Activated CD4-positive, alpha-beta T cell treated with anti-CD3 and anti-CD28 coated beads, Interleukin-2, amount 10 ng/mL, durations not matched to agents 7 days and 5 days (primary cell): ENCODE data around the gene TRPM1. TPM values are rescaled to one million over a fixed set of nuclear protein-coding genes. Genes with fewer than 3 reads are reported as not detected.
A peak's percentile ranks its signal among the peaks of the same experiment; 100 is the strongest.
"Not testable (repeated sequence)": the region's sequence is repeated elsewhere in the genome, so short reads cannot be mapped to it uniquely, and the experiment has no call there.

Experiments used
- CTCF ChIA-PET: fragments of 350-600 bp; sonication (Branson Sonifier 250); formaldehyde crosslinking; loops from one replicate; lab custom pipeline; 2021; ENCODE audit warnings: antibody characterized with exemption; lab: Charles Lee
- POLR2A ChIA-PET: fragments of 350-600 bp; sonication (Branson Sonifier 250); formaldehyde crosslinking; loops from one replicate; lab custom pipeline; 2021; ENCODE audit warnings: antibody characterized with exemption; lab: Charles Lee
- DNase-seq: peaks from one replicate; pipeline ENCODE4 v3.0.0-alpha.2; 2020
- H3K27ac Mint-ChIP-seq: one replicate; pipeline ENCODE4 v1.8.0; 2021; ENCODE audit warnings: mild to moderate bottlenecking, moderate library complexity, mixed read lengths
- H3K27me3 Mint-ChIP-seq: one replicate; pipeline ENCODE4 v1.8.0; 2021; ENCODE audit warnings: mixed read lengths
- H3K36me3 Mint-ChIP-seq: one replicate; pipeline ENCODE4 v1.8.0; 2021; ENCODE audit warnings: low read depth, mixed read lengths
- H3K4me1 Mint-ChIP-seq: one replicate; pipeline ENCODE4 v1.8.0; 2021; ENCODE audit warnings: mixed read lengths
- H3K4me3 Mint-ChIP-seq: one replicate; pipeline ENCODE4 v1.8.0; 2021; ENCODE audit warnings: mild to moderate bottlenecking, moderate library complexity, mixed read lengths
- H3K9me3 Mint-ChIP-seq: one replicate; pipeline ENCODE4 v1.8.0; 2021; ENCODE audit warnings: mixed read lengths
- total RNA-seq, 2 experiments: library from RNA; stranded (reverse); gene quantifications; one replicate each; pipeline ENCODE4 v1.2.3, GENCODE V29; 2021

Gene TRPM1
- total RNA-seq, 2 experiments from 2014 or later, result not detected

GRCh38 chr15:31088672-31089367 is 12.7 kb downstream of the TRPM1 start:
- no peaks in the 10 kb centered on the region for H3K4me1 Mint-ChIP-seq
- H3K9me3 Mint-ChIP-seq, result no peaks in the 10 kb centered on the region
- H3K27me3 Mint-ChIP-seq, result peaks cover 3% of the 10 kb centered on the region
- ChIA-PET POLR2A (no interaction called here), CTCF (no interaction called here)
- H3K27ac Mint-ChIP-seq, result no peak overlapping the region
- no peaks in the 10 kb centered on the region for H3K36me3 Mint-ChIP-seq
- H3K4me3 Mint-ChIP-seq, result no peak overlapping the region
- no peak for DNase-seq

- H3K9me3 Mint-ChIP-seq, H3K4me1 Mint-ChIP-seq, H3K27me3 Mint-ChIP-seq, H3K27ac Mint-ChIP-seq, DNase-seq, H3K36me3 Mint-ChIP-seq, H3K4me3 Mint-ChIP-seq: not testable (repeated sequence)
- ChIA-PET POLR2A (interaction anchor here (0.6 kb wide), 1 partner anchor 632 kb away, joined by 7 read pairs; no protein-coding TSS in a partner anchor), CTCF (interaction anchor here (0.6 kb wide), 1 partner anchor 9 kb away, joined by 3 read pairs; no protein-coding TSS in a partner anchor)
Observed at GRCh38 chr15:31088041-31088440, 13.5 kb downstream of the TRPM1 start.

- POLR2A ChIA-PET, result no interaction called here
- Mint-ChIP-seq H3K4me1 (peaks cover 1% of the 10 kb centered on the region), H3K36me3 (no peaks in the 10 kb centered on the region), H3K27me3 (peaks cover 6% of the 10 kb centered on the region), H3K27ac (no peak overlapping the region), H3K9me3 (no peaks in the 10 kb centered on the region), H3K4me3 (no peak overlapping the region)
- DNase-seq, result no peak
- CTCF ChIA-PET, result no interaction called here
Observed at GRCh38 chr15:31086344-31086743, 15.2 kb downstream of the TRPM1 start.

- ChIA-PET POLR2A (no interaction called here), CTCF (no interaction called here)
- Mint-ChIP-seq H3K4me1 (peaks cover 2% of the 10 kb centered on the region), H3K9me3 (no peaks in the 10 kb centered on the region), H3K36me3 (no peaks in the 10 kb centered on the region), H3K27me3 (peaks cover 7% of the 10 kb centered on the region), H3K4me3 (no peak overlapping the region), H3K27ac (no peak overlapping the region)
- no peak for DNase-seq
Observed at GRCh38 chr15:31085359-31085758, 16.2 kb downstream of the TRPM1 start.

GRCh38 chr15:31084176-31084575 is 17.3 kb downstream of the TRPM1 start:
- ChIA-PET CTCF (interaction anchor here (1.3 kb wide), 1 partner anchor 121 kb away, joined by 3 read pairs; no protein-coding TSS in a partner anchor), POLR2A (no interaction called here)
- no peak overlapping the region for H3K27ac Mint-ChIP-seq
- no peaks in the 10 kb centered on the region for H3K36me3 Mint-ChIP-seq
- no peak overlapping the region for H3K4me3 Mint-ChIP-seq
- no peaks in the 10 kb centered on the region for H3K9me3 Mint-ChIP-seq
- H3K4me1 Mint-ChIP-seq, result peaks cover 4% of the 10 kb centered on the region
- H3K27me3 Mint-ChIP-seq, result peaks cover 7% of the 10 kb centered on the region
- DNase-seq, result no peak

- H3K27ac Mint-ChIP-seq, result no peak overlapping the region
- no peak for DNase-seq
Observed at GRCh38 chr15:31083370-31083780, 18.1 kb downstream of the TRPM1 start.

GRCh38 chr15:31082771-31083369 is 18.7 kb downstream of the TRPM1 start:
- CTCF ChIA-PET, result interaction anchor here (1.3 kb wide), 1 partner anchor 119 kb away, joined by 3 read pairs; no protein-coding TSS in a partner anchor
- peaks cover 4% of the 10 kb centered on the region for H3K4me1 Mint-ChIP-seq
- no peak for DNase-seq
- H3K36me3 Mint-ChIP-seq, result no peaks in the 10 kb centered on the region
- H3K9me3 Mint-ChIP-seq, result no peaks in the 10 kb centered on the region
- POLR2A ChIA-PET, result no interaction called here
- H3K27me3 Mint-ChIP-seq, result peaks cover 7% of the 10 kb centered on the region
- no peak overlapping the region for H3K4me3 Mint-ChIP-seq
- H3K27ac Mint-ChIP-seq, result no peak overlapping the region

More at GRCh38 chr15:31083370-31083780, 18.1 kb downstream of the TRPM1 start:
- H3K4me3 Mint-ChIP-seq, result no peak overlapping the region
- H3K36me3 Mint-ChIP-seq, result no peaks in the 10 kb centered on the region
- ChIA-PET POLR2A (no interaction called here), CTCF (interaction anchor here (1.3 kb wide), 1 partner anchor 120 kb away, joined by 3 read pairs; no protein-coding TSS in a partner anchor)
- peaks cover 4% of the 10 kb centered on the region for H3K4me1 Mint-ChIP-seq
- H3K27me3 Mint-ChIP-seq, result peaks cover 7% of the 10 kb centered on the region
- no peaks in the 10 kb centered on the region for H3K9me3 Mint-ChIP-seq

GRCh38 chr15:31081588-31082250 is 19.8 kb downstream of the TRPM1 start:
- H3K4me3 Mint-ChIP-seq, result no peak overlapping the region
- no peak for DNase-seq

GRCh38 chr15:31081056-31081455 is 20.5 kb downstream of the TRPM1 start:
- Mint-ChIP-seq H3K27ac (no peak overlapping the region), H3K4me1 (peaks cover 6% of the 10 kb centered on the region), H3K36me3 (no peaks in the 10 kb centered on the region), H3K9me3 (no peaks in the 10 kb centered on the region), H3K27me3 (peaks cover 9% of the 10 kb centered on the region), H3K4me3 (no peak overlapping the region)
- no peak for DNase-seq
- CTCF ChIA-PET, result no interaction called here
- POLR2A ChIA-PET, result no interaction called here

More at GRCh38 chr15:31081588-31082250, 19.8 kb downstream of the TRPM1 start:
- Mint-ChIP-seq H3K36me3 (no peaks in the 10 kb centered on the region), H3K4me1 (peaks cover 6% of the 10 kb centered on the region), H3K27me3 (peaks cover 7% of the 10 kb centered on the region), H3K27ac (no peak overlapping the region), H3K9me3 (no peaks in the 10 kb centered on the region)
- POLR2A ChIA-PET, result no interaction called here
- CTCF ChIA-PET, result no interaction called here

GRCh38 chr15:31080591-31081014 is 20.9 kb downstream of the TRPM1 start:
- ChIA-PET CTCF (no interaction called here), POLR2A (no interaction called here)
- H3K27me3 Mint-ChIP-seq, result peaks cover 10% of the 10 kb centered on the region
- H3K36me3 Mint-ChIP-seq, result no peaks in the 10 kb centered on the region
- peak overlapping the region; percentile 34 for H3K4me3 Mint-ChIP-seq
- H3K27ac Mint-ChIP-seq, result no peak overlapping the region
- peaks cover 6% of the 10 kb centered on the region for H3K4me1 Mint-ChIP-seq
- H3K9me3 Mint-ChIP-seq, result no peaks in the 10 kb centered on the region
- peak; percentile 10 for DNase-seq

GRCh38 chr15:31079519-31079918 is 22.0 kb downstream of the TRPM1 start:
- Mint-ChIP-seq H3K4me1 (peaks cover 6% of the 10 kb centered on the region), H3K9me3 (no peaks in the 10 kb centered on the region), H3K4me3 (no peak overlapping the region), H3K36me3 (no peaks in the 10 kb centered on the region), H3K27me3 (peaks cover 18% of the 10 kb centered on the region), H3K27ac (no peak overlapping the region)
- ChIA-PET POLR2A (no interaction called here), CTCF (interaction anchor here (1.1 kb wide), 1 partner anchor 11 kb away, joined by 3 read pairs; no protein-coding TSS in a partner anchor)
- no peak for DNase-seq

- ChIA-PET CTCF (interaction anchor here (1.1 kb wide), 1 partner anchor 12 kb away, joined by 3 read pairs; no protein-coding TSS in a partner anchor), POLR2A (no interaction called here)
- H3K4me1 Mint-ChIP-seq, result peaks cover 6% of the 10 kb centered on the region
- no peak overlapping the region for H3K27ac Mint-ChIP-seq
- no peaks in the 10 kb centered on the region for H3K36me3 Mint-ChIP-seq
- no peak for DNase-seq
- H3K9me3 Mint-ChIP-seq, result no peaks in the 10 kb centered on the region
- peaks cover 24% of the 10 kb centered on the region for H3K27me3 Mint-ChIP-seq
- no peak overlapping the region for H3K4me3 Mint-ChIP-seq
Observed at GRCh38 chr15:31078471-31078870, 23.1 kb downstream of the TRPM1 start.

- Mint-ChIP-seq H3K27ac (no peak overlapping the region), H3K27me3 (peaks cover 24% of the 10 kb centered on the region), H3K9me3 (no peaks in the 10 kb centered on the region), H3K4me1 (peaks cover 4% of the 10 kb centered on the region), H3K36me3 (no peaks in the 10 kb centered on the region), H3K4me3 (no peak overlapping the region)
- DNase-seq, result no peak
- POLR2A ChIA-PET, result no interaction called here
- CTCF ChIA-PET, result no interaction called here
Observed at GRCh38 chr15:31077941-31078340, 23.6 kb downstream of the TRPM1 start.
